CD4-positive, alpha-beta T cell treated with Interleukin-17A for 4 hours (primary cell): ENCODE measurements around the gene MSI2.

ENCODE experiments used
- DNase-seq: peaks from one replicate; pipeline ENCODE4 v3.0.0-alpha.2; 2020; ENCODE audit warnings: mixed read lengths

MSI2 gene

GRCh38 chr17:57550016-57550415 is 293.7 kb downstream of the MSI2 start:
- DNase-seq = no peak

- DNase-seq = no peak
These were observed 294.5 kb downstream of the MSI2 start for GRCh38 chr17:57550668-57551315.

GRCh38 chr17:57551321-57552079 is 295.2 kb downstream of the MSI2 start:
- DNase-seq = peak; percentile 33

- DNase-seq = peak; percentile 36
These were observed 295.8 kb downstream of the MSI2 start for GRCh38 chr17:57552114-57552624.

- no peak for DNase-seq
These were observed 297.2 kb downstream of the MSI2 start for GRCh38 chr17:57553526-57553925.

- no peak for DNase-seq
These were observed 297.9 kb downstream of the MSI2 start for GRCh38 chr17:57553991-57554825.

- DNase-seq = no peak
These were observed 298.7 kb downstream of the MSI2 start for GRCh38 chr17:57554826-57555635.

- no peak for DNase-seq
These were observed 299.4 kb downstream of the MSI2 start for GRCh38 chr17:57555636-57556175.

GRCh38 chr17:57556320-57556719 is 300.0 kb downstream of the MSI2 start:
- no peak for DNase-seq

GRCh38 chr17:57556977-57557376 is 300.7 kb downstream of the MSI2 start:
- DNase-seq = no peak

- no peak for DNase-seq
These were observed 301.1 kb downstream of the MSI2 start for GRCh38 chr17:57557416-57557815.

- no peak for DNase-seq
These were observed 301.7 kb downstream of the MSI2 start for GRCh38 chr17:57557834-57558681.

- no peak for DNase-seq
These were observed 302.9 kb downstream of the MSI2 start for GRCh38 chr17:57559226-57559625.

- DNase-seq = no peak
These were observed 303.5 kb downstream of the MSI2 start for GRCh38 chr17:57559634-57560318.

- no peak for DNase-seq
These were observed 304.0 kb downstream of the MSI2 start for GRCh38 chr17:57560319-57560705.

GRCh38 chr17:57561072-57561861 is 304.9 kb downstream of the MSI2 start:
- DNase-seq = no peak

- DNase-seq = no peak
These were observed 305.9 kb downstream of the MSI2 start for GRCh38 chr17:57562184-57562698.

- DNase-seq = no peak
These were observed 307.6 kb downstream of the MSI2 start for GRCh38 chr17:57563958-57564357.

- DNase-seq = no peak
These were observed 308.9 kb downstream of the MSI2 start for GRCh38 chr17:57565176-57565575.

- DNase-seq = no peak
These were observed 310.4 kb downstream of the MSI2 start for GRCh38 chr17:57566721-57567120.
